GM23338 (cell line): ENCODE measurements around the gene ZNF665.

ENCODE experiments used
- CREB1 ChIP-seq: fragments of 250-450 bp; sonication (Bioruptor Pico); IDR thresholded peaks from 2 replicates; pipeline ENCODE4 v1.5.0; 2020; ENCODE audit warnings: low read depth, mild to moderate bottlenecking, moderate library complexity
- ETS1 ChIP-seq: IDR thresholded peaks from 2 replicates; pipeline ENCODE4 v1.6.1; 2016; ENCODE audit warnings: antibody characterized with exemption
- EZH2 ChIP-seq: fragments of 200-600 bp; sonication (generic); IDR thresholded peaks from one replicate; pipeline ENCODE4 v1.8.0; 2017; ENCODE audit warnings: antibody characterized with exemption, mild to moderate bottlenecking, low read depth; ENCODE audit not compliant: unreplicated experiment
- EZH2phosphoT487 ChIP-seq: fragments of 200-600 bp; sonication (generic); IDR thresholded peaks from one replicate; pipeline ENCODE4 v1.8.1; 2018; ENCODE audit warnings: antibody characterized with exemption; ENCODE audit not compliant: unreplicated experiment
- JUNB ChIP-seq: IDR thresholded peaks from one replicate; pipeline ENCODE4 v1.6.1; 2016; ENCODE audit warnings: antibody characterized with exemption; ENCODE audit not compliant: unreplicated experiment
- POLR2AphosphoS5 ChIP-seq: IDR thresholded peaks from 2 replicates; pipeline ENCODE4 v1.6.1; 2016; ENCODE audit warnings: antibody characterized with exemption, low read depth
- REST ChIP-seq: IDR thresholded peaks from one replicate; pipeline ENCODE4 v1.6.1; 2018; ENCODE audit warnings: antibody characterized with exemption; ENCODE audit not compliant: unreplicated experiment
- ZNF114 ChIP-seq: fragments of 250-450 bp; sonication (Bioruptor Pico); IDR thresholded peaks from 2 replicates; pipeline ENCODE4 v1.5.0; 2020; ENCODE audit warnings: mild to moderate bottlenecking, moderate library complexity
- TF ChIP-seq, protein P1 (sequence below), 2 experiments: fragments of 200-600 bp in 1 of 2; sonication (generic) in 1 of 2; conservative IDR thresholded peaks; 2 replicates each; pipeline versions ENCODE4 v1.5.1 to v1.6.1; 2016 to 2017; ENCODE audit warnings: antibody characterized with exemption in 2 of 2, low read depth in 2 of 2, mild to moderate bottlenecking in 2 of 2, moderate library complexity in 1 of 2
- TF ChIP-seq, protein P2 (sequence below): fragments of 250-450 bp; sonication (Bioruptor Pico); IDR thresholded peaks from 2 replicates; pipeline ENCODE4 v1.5.0; 2020; ENCODE audit warnings: mild to moderate bottlenecking, moderate library complexity

GRCh38 chr19:53140351-53140750, 52.8 kb downstream of the ZNF665 start:
- TF ChIP-seq, protein P1, sequence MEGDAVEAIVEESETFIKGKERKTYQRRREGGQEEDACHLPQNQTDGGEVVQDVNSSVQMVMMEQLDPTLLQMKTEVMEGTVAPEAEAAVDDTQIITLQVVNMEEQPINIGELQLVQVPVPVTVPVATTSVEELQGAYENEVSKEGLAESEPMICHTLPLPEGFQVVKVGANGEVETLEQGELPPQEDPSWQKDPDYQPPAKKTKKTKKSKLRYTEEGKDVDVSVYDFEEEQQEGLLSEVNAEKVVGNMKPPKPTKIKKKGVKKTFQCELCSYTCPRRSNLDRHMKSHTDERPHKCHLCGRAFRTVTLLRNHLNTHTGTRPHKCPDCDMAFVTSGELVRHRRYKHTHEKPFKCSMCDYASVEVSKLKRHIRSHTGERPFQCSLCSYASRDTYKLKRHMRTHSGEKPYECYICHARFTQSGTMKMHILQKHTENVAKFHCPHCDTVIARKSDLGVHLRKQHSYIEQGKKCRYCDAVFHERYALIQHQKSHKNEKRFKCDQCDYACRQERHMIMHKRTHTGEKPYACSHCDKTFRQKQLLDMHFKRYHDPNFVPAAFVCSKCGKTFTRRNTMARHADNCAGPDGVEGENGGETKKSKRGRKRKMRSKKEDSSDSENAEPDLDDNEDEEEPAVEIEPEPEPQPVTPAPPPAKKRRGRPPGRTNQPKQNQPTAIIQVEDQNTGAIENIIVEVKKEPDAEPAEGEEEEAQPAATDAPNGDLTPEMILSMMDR (conservative IDR thresholded peaks at IDR 0.05; ENCODE audit: low read depth in 2 of 2), result no peak
- TF ChIP-seq EZH2phosphoT487 (no peak), EZH2 (no peak), REST (no peak), JUNB (no peak), POLR2AphosphoS5 (no peak), ETS1 (no peak), ZNF114 (CRISPR knock-in tag) (no peak), CREB1 (no peak)
- TF ChIP-seq, protein P2, sequence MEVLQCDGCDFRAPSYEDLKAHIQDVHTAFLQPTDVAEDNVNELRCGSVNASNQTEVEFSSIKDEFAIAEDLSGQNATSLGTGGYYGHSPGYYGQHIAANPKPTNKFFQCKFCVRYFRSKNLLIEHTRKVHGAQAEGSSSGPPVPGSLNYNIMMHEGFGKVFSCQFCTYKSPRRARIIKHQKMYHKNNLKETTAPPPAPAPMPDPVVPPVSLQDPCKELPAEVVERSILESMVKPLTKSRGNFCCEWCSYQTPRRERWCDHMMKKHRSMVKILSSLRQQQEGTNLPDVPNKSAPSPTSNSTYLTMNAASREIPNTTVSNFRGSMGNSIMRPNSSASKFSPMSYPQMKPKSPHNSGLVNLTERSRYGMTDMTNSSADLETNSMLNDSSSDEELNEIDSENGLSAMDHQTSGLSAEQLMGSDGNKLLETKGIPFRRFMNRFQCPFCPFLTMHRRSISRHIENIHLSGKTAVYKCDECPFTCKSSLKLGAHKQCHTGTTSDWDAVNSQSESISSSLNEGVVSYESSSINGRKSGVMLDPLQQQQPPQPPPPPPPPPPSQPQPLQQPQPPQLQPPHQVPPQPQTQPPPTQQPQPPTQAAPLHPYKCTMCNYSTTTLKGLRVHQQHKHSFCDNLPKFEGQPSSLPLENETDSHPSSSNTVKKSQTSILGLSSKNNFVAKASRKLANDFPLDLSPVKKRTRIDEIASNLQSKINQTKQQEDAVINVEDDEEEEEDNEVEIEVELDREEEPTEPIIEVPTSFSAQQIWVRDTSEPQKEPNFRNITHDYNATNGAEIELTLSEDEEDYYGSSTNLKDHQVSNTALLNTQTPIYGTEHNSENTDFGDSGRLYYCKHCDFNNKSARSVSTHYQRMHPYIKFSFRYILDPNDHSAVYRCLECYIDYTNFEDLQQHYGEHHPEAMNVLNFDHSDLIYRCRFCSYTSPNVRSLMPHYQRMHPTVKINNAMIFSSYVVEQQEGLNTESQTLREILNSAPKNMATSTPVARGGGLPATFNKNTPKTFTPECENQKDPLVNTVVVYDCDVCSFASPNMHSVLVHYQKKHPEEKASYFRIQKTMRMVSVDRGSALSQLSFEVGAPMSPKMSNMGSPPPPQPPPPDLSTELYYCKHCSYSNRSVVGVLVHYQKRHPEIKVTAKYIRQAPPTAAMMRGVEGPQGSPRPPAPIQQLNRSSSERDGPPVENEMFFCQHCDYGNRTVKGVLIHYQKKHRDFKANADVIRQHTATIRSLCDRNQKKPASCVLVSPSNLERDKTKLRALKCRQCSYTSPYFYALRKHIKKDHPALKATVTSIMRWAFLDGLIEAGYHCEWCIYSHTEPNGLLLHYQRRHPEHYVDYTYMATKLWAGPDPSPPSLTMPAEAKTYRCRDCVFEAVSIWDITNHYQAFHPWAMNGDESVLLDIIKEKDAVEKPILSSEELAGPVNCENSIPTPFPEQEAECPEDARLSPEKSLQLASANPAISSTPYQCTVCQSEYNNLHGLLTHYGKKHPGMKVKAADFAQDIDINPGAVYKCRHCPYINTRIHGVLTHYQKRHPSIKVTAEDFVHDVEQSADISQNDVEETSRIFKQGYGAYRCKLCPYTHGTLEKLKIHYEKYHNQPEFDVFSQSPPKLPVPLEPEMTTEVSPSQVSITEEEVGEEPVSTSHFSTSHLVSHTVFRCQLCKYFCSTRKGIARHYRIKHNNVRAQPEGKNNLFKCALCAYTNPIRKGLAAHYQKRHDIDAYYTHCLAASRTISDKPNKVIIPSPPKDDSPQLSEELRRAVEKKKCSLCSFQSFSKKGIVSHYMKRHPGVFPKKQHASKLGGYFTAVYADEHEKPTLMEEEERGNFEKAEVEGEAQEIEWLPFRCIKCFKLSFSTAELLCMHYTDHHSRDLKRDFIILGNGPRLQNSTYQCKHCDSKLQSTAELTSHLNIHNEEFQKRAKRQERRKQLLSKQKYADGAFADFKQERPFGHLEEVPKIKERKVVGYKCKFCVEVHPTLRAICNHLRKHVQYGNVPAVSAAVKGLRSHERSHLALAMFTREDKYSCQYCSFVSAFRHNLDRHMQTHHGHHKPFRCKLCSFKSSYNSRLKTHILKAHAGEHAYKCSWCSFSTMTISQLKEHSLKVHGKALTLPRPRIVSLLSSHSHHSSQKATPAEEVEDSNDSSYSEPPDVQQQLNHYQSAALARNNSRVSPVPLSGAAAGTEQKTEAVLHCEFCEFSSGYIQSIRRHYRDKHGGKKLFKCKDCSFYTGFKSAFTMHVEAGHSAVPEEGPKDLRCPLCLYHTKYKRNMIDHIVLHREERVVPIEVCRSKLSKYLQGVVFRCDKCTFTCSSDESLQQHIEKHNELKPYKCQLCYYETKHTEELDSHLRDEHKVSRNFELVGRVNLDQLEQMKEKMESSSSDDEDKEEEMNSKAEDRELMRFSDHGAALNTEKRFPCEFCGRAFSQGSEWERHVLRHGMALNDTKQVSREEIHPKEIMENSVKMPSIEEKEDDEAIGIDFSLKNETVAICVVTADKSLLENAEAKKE (CRISPR knock-in tag), result no peak
